Measurements from ENCODE around the gene B3GNT9.

GRCh38 chr16:67142342-67142741 is 8.5 kb downstream of the B3GNT9 start:
- no peak for TF ChIP-seq EZH2phosphoT487 (IDR thresholded peaks at IDR 0.05; ENCODE audit: borderline replicate concordance)
- no peak for TF ChIP-seq CTCF (conservative IDR thresholded peaks at IDR 0.05; ENCODE audit: low read length)
